ENCODE measurements around the gene TEX261.
A peak's percentile ranks its signal among the peaks of the same experiment; 100 is the strongest.

TEX261 gene

GRCh38 chr2:70992945-70993853, 1.5 kb downstream of the TEX261 start:
- Histone ChIP-seq H3K4me3 (ENCODE audit: low read depth, low read length) (peak overlapping the region; percentile 78), H3K27me3 (no peaks in the 10 kb centered on the region), H3K36me3 (no peaks in the 10 kb centered on the region; the same call in 1 of the 2 replicates), H3K9me3 (no peaks in the 10 kb centered on the region), H3K4me1 (no peaks in the 10 kb centered on the region)
- DNase-seq = no peak
- no peak for TF ChIP-seq CTCF (IDR thresholded peaks at IDR 0.05; ENCODE audit: low read depth, low read length)

GRCh38 chr2:70991742-70992141, 2.9 kb downstream of the TEX261 start:
- Histone ChIP-seq H3K9me3 (no peaks in the 10 kb centered on the region), H3K4me1 (no peaks in the 10 kb centered on the region), H3K4me3 (ENCODE audit: low read depth, low read length) (no peak overlapping the region), H3K36me3 (no peaks in the 10 kb centered on the region; the same call in 1 of the 2 replicates), H3K27me3 (no peaks in the 10 kb centered on the region)
- TF ChIP-seq CTCF (IDR thresholded peaks at IDR 0.05; ENCODE audit: low read depth, low read length) = no peak
- DNase-seq = no peak

- Histone ChIP-seq H3K36me3 (no peaks in the 10 kb centered on the region; the same call in 1 of the 2 replicates), H3K27me3 (no peaks in the 10 kb centered on the region), H3K9me3 (no peaks in the 10 kb centered on the region), H3K4me1 (no peaks in the 10 kb centered on the region), H3K4me3 (ENCODE audit: low read depth, low read length) (no peak overlapping the region)
- no peak for DNase-seq
- TF ChIP-seq CTCF (IDR thresholded peaks at IDR 0.05; ENCODE audit: low read depth, low read length) = no peak
Observed at GRCh38 chr2:70991142-70991541, 3.5 kb downstream of the TEX261 start.

GRCh38 chr2:70990216-70990615, 4.5 kb downstream of the TEX261 start:
- no peak for DNase-seq
- H3K36me3 ChIP-seq = no peaks in the 10 kb centered on the region; the same call in 1 of the 2 replicates
- TF ChIP-seq CTCF (IDR thresholded peaks at IDR 0.05; ENCODE audit: low read depth, low read length) = no peak
- no peaks in the 10 kb centered on the region for H3K4me1 ChIP-seq
- H3K27me3 ChIP-seq = no peaks in the 10 kb centered on the region
- H3K9me3 ChIP-seq = no peaks in the 10 kb centered on the region
- no peak overlapping the region for H3K4me3 ChIP-seq (ENCODE audit: low read depth, low read length)

- Histone ChIP-seq H3K4me1 (no peaks in the 10 kb centered on the region), H3K9me3 (no peaks in the 10 kb centered on the region), H3K27me3 (no peaks in the 10 kb centered on the region), H3K4me3 (ENCODE audit: low read depth, low read length) (no peak overlapping the region), H3K36me3 (no peaks in the 10 kb centered on the region; the same call in 1 of the 2 replicates)
- no peak for TF ChIP-seq CTCF (IDR thresholded peaks at IDR 0.05; ENCODE audit: low read depth, low read length)
- no peak for DNase-seq
Observed at GRCh38 chr2:70988726-70989648, 5.7 kb downstream of the TEX261 start.
